ENCODE data around the gene POC1A. TPM values are rescaled to one million over a fixed set of nuclear protein-coding genes. Genes with fewer than 3 reads are reported as not detected.
"Not testable (repeated sequence)": the region's sequence is repeated elsewhere in the genome, so short reads cannot be mapped to it uniquely, and the experiment has no call there.

Gene POC1A
- total RNA-seq, 2 donors from 2014 or later, result 28.8 to 32.2 TPM

- DNase-seq (ENCODE audit: low spot score in 2 of 2) (no peak), ATAC-seq (no peak)
- Mint-ChIP-seq H3K36me3 (no peaks in the 10 kb centered on the region), H3K27ac (peak overlapping the region in 1 of 2 donors; percentile 40), H3K9me3 (no peaks in the 10 kb centered on the region)
Observed at GRCh38 chr3:52173101-52173500, 18.9 kb upstream of the POC1A start.

DNA sequence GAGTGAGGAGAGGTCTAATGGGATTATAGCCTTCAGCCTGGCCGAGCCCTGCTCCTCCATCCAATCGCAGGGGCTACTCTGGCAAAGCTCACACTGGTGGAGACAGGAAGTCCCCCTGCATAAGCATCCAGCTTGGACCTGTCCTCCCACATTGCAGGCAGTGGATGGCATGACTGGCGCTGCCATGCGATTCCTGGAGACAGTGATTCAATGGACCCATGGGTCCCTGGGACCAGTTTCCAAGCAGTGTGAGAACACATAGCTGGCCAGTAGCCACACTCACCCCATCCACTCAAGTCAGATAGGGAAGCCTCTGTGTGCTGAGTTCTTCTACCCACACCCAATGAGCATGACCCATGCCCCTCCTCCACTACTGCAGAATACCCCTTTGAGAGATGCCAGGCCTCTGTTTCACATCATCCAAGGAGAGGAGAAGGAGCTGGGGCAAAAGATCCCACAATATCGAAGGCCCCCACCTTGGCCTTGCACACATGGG, 18.1 kb upstream of the POC1A start:
- DNase-seq (ENCODE audit: low spot score in 2 of 2) (no peak), ATAC-seq (no peak)
- no peak overlapping the region for H3K27ac Mint-ChIP-seq
- H3K9me3 Mint-ChIP-seq, result no peaks in the 10 kb centered on the region
- H3K36me3 Mint-ChIP-seq, result no peaks in the 10 kb centered on the region

DNA sequence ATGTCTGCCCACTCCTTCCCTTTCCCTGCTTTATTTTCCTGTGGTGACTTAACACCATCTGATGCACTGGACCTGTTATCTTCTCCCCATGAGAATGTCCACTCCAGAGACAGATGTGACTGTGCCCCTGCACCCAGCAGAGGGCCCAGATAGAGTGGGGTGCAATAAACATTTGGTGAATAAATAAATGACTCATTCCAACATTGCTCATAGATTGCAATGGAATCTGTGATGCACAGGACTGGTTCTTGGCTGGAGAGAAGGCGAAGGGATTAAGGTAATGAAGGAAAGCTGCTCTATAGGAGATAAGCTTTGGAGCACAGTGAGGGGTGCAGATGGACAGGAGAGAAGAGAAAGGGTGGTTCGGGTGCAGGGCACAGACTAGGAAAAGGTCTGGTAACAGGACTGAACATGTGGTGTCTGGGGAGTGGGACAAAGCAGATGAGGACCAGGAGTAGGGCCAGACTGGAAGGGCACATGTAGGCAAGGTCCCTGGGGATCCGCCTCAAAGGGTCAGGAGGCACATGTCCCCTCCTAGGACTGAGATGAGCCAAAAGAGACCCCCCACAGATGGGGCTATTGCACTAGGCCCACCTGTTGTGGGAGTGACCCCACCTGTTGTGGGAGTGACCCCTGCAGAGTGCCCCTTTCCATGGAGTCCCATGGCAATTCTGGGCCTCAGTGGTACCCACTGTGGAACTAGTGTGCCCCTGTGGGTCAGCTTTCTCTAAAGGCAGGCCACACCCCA, 17.5 kb upstream of the POC1A start:
- Mint-ChIP-seq H3K36me3 (no peaks in the 10 kb centered on the region), H3K9me3 (no peaks in the 10 kb centered on the region), H3K27ac (no peak overlapping the region)
- peak in 1 of 2 donors; percentile 60 for ATAC-seq
- DNase-seq (ENCODE audit: low spot score in 2 of 2), result no peak

- not testable (repeated sequence) for H3K36me3 Mint-ChIP-seq; H3K9me3 Mint-ChIP-seq; DNase-seq (ENCODE audit: low spot score in 2 of 2); ATAC-seq; H3K27ac Mint-ChIP-seq
Observed at GRCh38 chr3:52170217-52170616, 16.0 kb upstream of the POC1A start.

DNA sequence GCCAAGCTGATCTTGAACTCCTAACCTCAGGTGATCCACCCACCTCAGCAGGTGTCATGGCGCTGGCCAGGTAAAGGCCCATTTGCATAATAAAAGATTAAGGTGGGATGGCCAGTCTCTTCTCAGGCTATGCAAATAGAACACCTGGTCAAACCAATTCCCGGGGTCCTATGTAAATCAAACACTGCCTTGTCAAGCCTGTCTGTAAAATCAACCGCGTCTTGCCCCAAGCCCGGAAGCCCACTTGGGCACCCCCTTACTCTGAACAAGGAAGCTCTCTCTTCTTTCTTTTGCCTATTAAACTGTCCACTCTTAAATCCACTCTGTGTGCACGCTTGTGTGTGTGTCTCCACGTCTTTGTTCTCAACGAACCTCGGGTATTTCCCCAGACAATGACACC, 13.0 kb upstream of the POC1A start:
- ATAC-seq (no peak), DNase-seq (ENCODE audit: low spot score in 2 of 2) (no peak)
- H3K27ac Mint-ChIP-seq, result no peak overlapping the region
- H3K36me3 Mint-ChIP-seq, result no peaks in the 10 kb centered on the region
- H3K9me3 Mint-ChIP-seq, result no peaks in the 10 kb centered on the region

DNA sequence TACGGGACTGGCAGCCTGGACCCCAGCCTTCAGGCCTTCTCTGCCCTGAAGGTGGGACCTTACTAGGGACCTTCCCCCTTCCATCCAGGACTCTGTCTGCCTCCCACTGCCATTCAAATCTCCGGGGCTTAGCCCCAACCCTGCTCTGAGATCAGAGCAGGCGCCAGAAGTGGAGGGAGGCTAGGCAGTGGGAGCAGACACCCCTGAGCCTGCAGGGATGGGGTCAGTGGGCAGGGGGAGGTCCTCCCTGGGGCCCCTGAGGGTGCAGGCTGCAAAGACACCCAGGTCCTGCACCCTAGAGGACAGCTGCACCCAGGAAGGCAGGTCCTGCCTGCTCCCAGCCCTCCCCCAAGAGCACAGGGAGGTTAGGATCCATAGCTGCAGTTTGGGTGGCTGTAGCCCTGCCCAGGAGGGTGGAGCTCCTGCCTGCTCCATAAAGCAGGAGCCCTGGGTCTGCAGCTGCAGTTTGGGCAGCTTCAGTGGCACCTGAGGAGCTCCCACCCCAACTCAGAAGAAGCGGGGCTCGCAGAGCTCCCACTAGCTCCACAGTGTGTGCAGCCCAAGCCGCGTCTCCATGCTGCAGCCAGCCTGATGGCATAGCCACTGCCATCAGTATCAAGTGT, 8.1 kb upstream of the POC1A start:
- no peaks in the 10 kb centered on the region for H3K9me3 Mint-ChIP-seq
- no peak for DNase-seq (ENCODE audit: low spot score in 2 of 2)
- ATAC-seq, result no peak
- no peak overlapping the region for H3K27ac Mint-ChIP-seq
- no peaks in the 10 kb centered on the region for H3K36me3 Mint-ChIP-seq

DNA sequence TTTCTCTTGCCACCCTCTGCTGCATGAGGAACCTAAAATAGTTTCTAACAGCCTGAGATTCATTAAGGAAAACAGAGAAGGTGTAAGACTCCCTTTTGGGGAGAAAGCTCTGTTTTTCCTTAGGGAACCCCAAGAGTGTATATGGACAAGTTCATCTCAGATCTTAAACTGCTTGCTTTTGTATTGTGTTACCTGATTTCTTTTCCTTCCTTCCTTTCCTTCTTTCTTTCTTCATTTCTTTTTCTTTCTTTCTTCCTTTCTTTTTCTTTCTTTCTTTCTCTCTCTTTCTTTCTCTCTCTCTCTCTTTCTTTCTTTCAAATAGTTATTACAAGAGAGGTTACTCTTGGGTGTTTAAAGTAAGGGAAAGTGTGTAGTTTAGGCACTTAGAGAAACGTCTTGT, 5.3 kb upstream of the POC1A start:
- no peak overlapping the region for H3K27ac Mint-ChIP-seq
- no peak for ATAC-seq

GRCh38 chr3:52155912-52156311, 1.7 kb upstream of the POC1A start:
- Mint-ChIP-seq H3K9me3 (no peaks in the 10 kb centered on the region), H3K27ac (peak overlapping the region in 1 of 2 donors; percentile 92), H3K36me3 (peaks cover 0 to 15% of the 10 kb centered on the region in 2 donors)
- DNase-seq (ENCODE audit: low spot score in 2 of 2), result no peak
- no peak for ATAC-seq

More for the DNA sequence above, 5.3 kb upstream of the POC1A start:
- DNase-seq (ENCODE audit: low spot score in 2 of 2), result no peak
- peaks cover 0 to 5% of the 10 kb centered on the region in 2 donors for H3K36me3 Mint-ChIP-seq
- H3K9me3 Mint-ChIP-seq, result no peaks in the 10 kb centered on the region

DNA sequence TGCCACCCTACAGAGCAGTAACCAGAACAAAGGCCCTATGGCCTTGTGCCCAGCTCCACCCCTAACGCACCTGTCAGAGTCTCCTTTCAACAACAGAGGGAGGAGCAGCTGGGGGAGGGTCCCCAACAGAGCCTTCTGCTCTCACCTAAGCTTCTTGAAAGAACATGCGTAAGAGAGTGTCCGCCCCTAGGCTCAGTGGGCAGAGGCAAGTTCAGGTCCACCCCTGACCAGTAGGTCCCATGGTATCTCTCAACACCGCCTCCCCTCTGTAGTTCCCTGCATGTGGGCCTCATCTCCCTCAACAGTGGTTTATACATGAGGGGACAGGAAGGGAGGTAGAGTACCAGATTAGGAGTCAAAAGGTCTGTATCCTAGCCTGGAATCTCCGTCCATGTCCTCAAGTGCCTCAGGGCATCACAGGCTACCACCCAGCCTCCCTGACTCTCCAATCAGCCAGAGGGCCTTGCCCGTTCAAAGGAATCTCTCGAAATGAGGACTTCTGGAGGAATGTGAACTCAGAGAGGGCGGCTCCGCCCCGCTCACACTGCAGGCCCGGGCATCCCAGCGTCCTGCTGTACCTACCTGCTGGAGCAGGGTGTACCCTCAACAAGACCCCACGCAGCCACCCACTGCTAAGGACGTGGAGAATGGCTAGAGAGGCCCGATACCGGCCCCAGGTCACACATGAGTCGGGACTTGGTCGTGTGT, 680 bp downstream of the POC1A start:
- Mint-ChIP-seq H3K36me3 (peaks cover 0 to 15% of the 10 kb centered on the region in 2 donors), H3K9me3 (no peaks in the 10 kb centered on the region), H3K27ac (peak overlapping the region; percentile 92 to 98)
- peak; percentile 0 to 7 for ATAC-seq
- DNase-seq (ENCODE audit: low spot score in 2 of 2), result peak in 1 of 2 donors; percentile 23

GRCh38 chr3:52151991-52152390, 2.2 kb downstream of the POC1A start:
- H3K36me3 Mint-ChIP-seq, result peaks cover 0 to 15% of the 10 kb centered on the region in 2 donors
- ATAC-seq; H3K9me3 Mint-ChIP-seq; H3K27ac Mint-ChIP-seq; DNase-seq (ENCODE audit: low spot score in 2 of 2): not testable (repeated sequence)

DNA sequence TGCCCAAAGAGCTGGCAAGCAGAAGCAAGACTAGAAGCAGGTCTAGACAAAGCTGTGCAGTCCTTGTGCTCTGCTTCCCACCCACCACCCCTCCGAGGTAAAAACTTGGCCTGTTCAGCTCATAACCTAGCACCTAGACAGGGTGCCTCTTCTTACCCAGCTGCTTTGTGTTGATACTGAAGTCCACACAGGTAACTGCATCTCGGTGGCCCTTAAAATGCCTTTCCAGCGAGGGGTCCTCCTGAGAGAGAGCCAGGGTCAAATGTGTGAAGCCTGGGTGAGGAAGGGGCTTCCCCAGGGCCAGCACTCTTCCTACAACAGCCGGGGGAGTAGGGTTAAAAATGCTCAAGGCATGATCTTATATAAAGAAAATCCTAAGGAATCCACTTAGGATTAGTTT, 3.4 kb downstream of the POC1A start:
- no peaks in the 10 kb centered on the region for H3K9me3 Mint-ChIP-seq
- DNase-seq (ENCODE audit: low spot score in 2 of 2), result no peak
- peaks cover 0 to 15% of the 10 kb centered on the region in 2 donors for H3K36me3 Mint-ChIP-seq
- ATAC-seq, result no peak
- H3K27ac Mint-ChIP-seq, result no peak overlapping the region

GRCh38 chr3:52150357-52150756, 3.9 kb downstream of the POC1A start:
- no peak for DNase-seq (ENCODE audit: low spot score in 2 of 2)
- H3K9me3 Mint-ChIP-seq, result no peaks in the 10 kb centered on the region
- peaks cover under 1 to 15% of the 10 kb centered on the region in 2 donors for H3K36me3 Mint-ChIP-seq
- ATAC-seq, result no peak
- H3K27ac Mint-ChIP-seq, result no peak overlapping the region

DNA sequence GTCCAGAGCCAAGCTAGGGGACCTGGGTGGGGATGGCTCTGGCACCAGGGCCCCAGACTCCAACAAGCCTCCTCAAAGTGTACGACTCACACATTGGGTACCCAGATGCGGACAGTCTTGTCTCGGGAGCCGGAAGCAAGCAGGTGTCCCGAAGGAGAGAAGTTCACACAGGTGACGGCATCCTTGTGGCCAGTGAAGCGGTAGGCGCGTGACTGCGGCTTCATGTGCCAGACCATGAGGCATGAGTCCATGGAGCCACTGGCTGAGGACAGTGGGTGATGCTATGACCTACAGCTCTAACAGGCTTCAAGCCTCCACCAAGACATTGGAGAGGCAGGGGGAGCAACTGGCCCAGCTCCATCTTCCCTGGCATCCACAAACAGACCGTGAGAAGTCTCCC, 4.5 kb downstream of the POC1A start:
- Mint-ChIP-seq H3K9me3 (no peaks in the 10 kb centered on the region), H3K27ac (peak overlapping the region in 1 of 2 donors; percentile 14), H3K36me3 (peaks cover 7 to 11% of the 10 kb centered on the region in 2 donors)
- DNase-seq (ENCODE audit: low spot score in 2 of 2), result no peak
- no peak for ATAC-seq

GRCh38 chr3:52149021-52149420, 5.2 kb downstream of the POC1A start:
- Mint-ChIP-seq H3K9me3 (no peaks in the 10 kb centered on the region), H3K36me3 (peaks cover 7 to 8% of the 10 kb centered on the region in 2 donors), H3K27ac (no peak overlapping the region)
- no peak for ATAC-seq
- no peak for DNase-seq (ENCODE audit: low spot score in 2 of 2)

- Mint-ChIP-seq H3K27ac (peak overlapping the region in 1 of 2 donors; percentile 15), H3K36me3 (peaks cover 0 to 7% of the 10 kb centered on the region in 2 donors), H3K9me3 (no peaks in the 10 kb centered on the region)
- ATAC-seq (no peak), DNase-seq (ENCODE audit: low spot score in 2 of 2) (no peak)
Observed at GRCh38 chr3:52147804-52148203, 6.4 kb downstream of the POC1A start.

- DNase-seq (ENCODE audit: low spot score in 2 of 2) (no peak), ATAC-seq (no peak)
- Mint-ChIP-seq H3K9me3 (no peaks in the 10 kb centered on the region), H3K27ac (no peak overlapping the region), H3K36me3 (peaks cover 0 to 7% of the 10 kb centered on the region in 2 donors)
Observed at GRCh38 chr3:52146811-52147210, 7.4 kb downstream of the POC1A start.

GRCh38 chr3:52146189-52146588, 8.0 kb downstream of the POC1A start:
- ATAC-seq (no peak), DNase-seq (ENCODE audit: low spot score in 2 of 2) (no peak)
- peaks cover 0 to 7% of the 10 kb centered on the region in 2 donors for H3K36me3 Mint-ChIP-seq
- H3K27ac Mint-ChIP-seq, result no peak overlapping the region
- H3K9me3 Mint-ChIP-seq, result no peaks in the 10 kb centered on the region
